ENCODE results near the gene FHAD1. TPM values are rescaled to one million over a fixed set of nuclear protein-coding genes. Genes with fewer than 3 reads are reported as not detected.

Gene FHAD1
- total and polyA plus RNA-seq, 2 experiments from 2014 or later = 0.13 to 0.68 TPM

- DNase-seq (ENCODE audit: low spot score) = no peak
- no peaks in the 10 kb centered on the region for H3K9me3 ChIP-seq (ENCODE audit: low read depth)
- H3K4me1 ChIP-seq (ENCODE audit: insufficient read depth) = no peaks in the 10 kb centered on the region
- no peak overlapping the region for H3K4me3 ChIP-seq
- no peak overlapping the region for H3K4me2 ChIP-seq
- 83% methylated on average over 13 of the region's 13 CpGs for WGBS (ENCODE audit: low lambda C conversion rate, missing lambda C conversion rate)
- no peaks in the 10 kb centered on the region for H3K36me3 ChIP-seq (replicated peaks; ENCODE audit: insufficient read depth, low read depth)
- no peaks in the 10 kb centered on the region for H3K27me3 ChIP-seq
- H4K20me1 ChIP-seq (ENCODE audit: insufficient read depth, poor library complexity, severe bottlenecking) = no peaks in the 10 kb centered on the region
- TF ChIP-seq, protein P1, sequence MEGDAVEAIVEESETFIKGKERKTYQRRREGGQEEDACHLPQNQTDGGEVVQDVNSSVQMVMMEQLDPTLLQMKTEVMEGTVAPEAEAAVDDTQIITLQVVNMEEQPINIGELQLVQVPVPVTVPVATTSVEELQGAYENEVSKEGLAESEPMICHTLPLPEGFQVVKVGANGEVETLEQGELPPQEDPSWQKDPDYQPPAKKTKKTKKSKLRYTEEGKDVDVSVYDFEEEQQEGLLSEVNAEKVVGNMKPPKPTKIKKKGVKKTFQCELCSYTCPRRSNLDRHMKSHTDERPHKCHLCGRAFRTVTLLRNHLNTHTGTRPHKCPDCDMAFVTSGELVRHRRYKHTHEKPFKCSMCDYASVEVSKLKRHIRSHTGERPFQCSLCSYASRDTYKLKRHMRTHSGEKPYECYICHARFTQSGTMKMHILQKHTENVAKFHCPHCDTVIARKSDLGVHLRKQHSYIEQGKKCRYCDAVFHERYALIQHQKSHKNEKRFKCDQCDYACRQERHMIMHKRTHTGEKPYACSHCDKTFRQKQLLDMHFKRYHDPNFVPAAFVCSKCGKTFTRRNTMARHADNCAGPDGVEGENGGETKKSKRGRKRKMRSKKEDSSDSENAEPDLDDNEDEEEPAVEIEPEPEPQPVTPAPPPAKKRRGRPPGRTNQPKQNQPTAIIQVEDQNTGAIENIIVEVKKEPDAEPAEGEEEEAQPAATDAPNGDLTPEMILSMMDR (IDR thresholded peaks at IDR 0.05; ENCODE audit: poor library complexity) = no peak
- TF ChIP-seq EZH2 (IDR thresholded peaks at IDR 0.05; ENCODE audit: borderline replicate concordance) (no peak), EZH2phosphoT487 (IDR thresholded peaks at IDR 0.05; ENCODE audit: low read depth, severe bottlenecking, unreplicated experiment) (no peak)
- no peak overlapping the region for H3K27ac ChIP-seq
- H2AFZ ChIP-seq = no peak overlapping the region
- H3K79me2 ChIP-seq = no peaks in the 10 kb centered on the region
- no peaks in the 10 kb centered on the region for H3K9me2 ChIP-seq (replicated peaks; ENCODE audit: insufficient read depth)
These were observed 12.0 kb downstream of the FHAD1 start for GRCh38 chr1:15258833-15259621.

GRCh38 chr1:15259622-15260007 lies 12.6 kb downstream of the FHAD1 start:
- H3K36me3 ChIP-seq (replicated peaks; ENCODE audit: insufficient read depth, low read depth) = no peaks in the 10 kb centered on the region
- TF ChIP-seq, protein P1 (IDR thresholded peaks at IDR 0.05; ENCODE audit: poor library complexity) = no peak
- no peak for TF ChIP-seq EZH2 (IDR thresholded peaks at IDR 0.05; ENCODE audit: borderline replicate concordance)
- TF ChIP-seq EZH2phosphoT487 (IDR thresholded peaks at IDR 0.05; ENCODE audit: low read depth, severe bottlenecking, unreplicated experiment) = no peak
- no peak for DNase-seq (ENCODE audit: low spot score)
- H3K9me3 ChIP-seq (ENCODE audit: low read depth) = no peaks in the 10 kb centered on the region
- H3K9me2 ChIP-seq (replicated peaks; ENCODE audit: insufficient read depth) = no peaks in the 10 kb centered on the region
- H3K79me2 ChIP-seq = no peaks in the 10 kb centered on the region
- H3K4me2 ChIP-seq = no peak overlapping the region
- H3K27me3 ChIP-seq = no peaks in the 10 kb centered on the region
- no peak overlapping the region for H3K4me3 ChIP-seq
- no peaks in the 10 kb centered on the region for H4K20me1 ChIP-seq (ENCODE audit: insufficient read depth, poor library complexity, severe bottlenecking)
- 93% methylated on average over 9 of the region's 9 CpGs for WGBS (ENCODE audit: low lambda C conversion rate, missing lambda C conversion rate)
- H3K27ac ChIP-seq = no peak overlapping the region
- H3K4me1 ChIP-seq (ENCODE audit: insufficient read depth) = no peaks in the 10 kb centered on the region
- H2AFZ ChIP-seq = no peak overlapping the region

- Histone ChIP-seq H3K36me3 (replicated peaks; ENCODE audit: insufficient read depth, low read depth) (no peaks in the 10 kb centered on the region), H3K4me1 (ENCODE audit: insufficient read depth) (no peaks in the 10 kb centered on the region), H3K79me2 (no peaks in the 10 kb centered on the region), H4K20me1 (ENCODE audit: insufficient read depth, poor library complexity, severe bottlenecking) (no peaks in the 10 kb centered on the region), H3K27me3 (no peaks in the 10 kb centered on the region), H2AFZ (no peak overlapping the region), H3K4me2 (no peak overlapping the region), H3K9me3 (ENCODE audit: low read depth) (no peaks in the 10 kb centered on the region), H3K4me3 (no peak overlapping the region), H3K27ac (no peak overlapping the region), H3K9me2 (replicated peaks; ENCODE audit: insufficient read depth) (no peaks in the 10 kb centered on the region)
- TF ChIP-seq EZH2 (IDR thresholded peaks at IDR 0.05; ENCODE audit: borderline replicate concordance) (no peak), EZH2phosphoT487 (IDR thresholded peaks at IDR 0.05; ENCODE audit: low read depth, severe bottlenecking, unreplicated experiment) (no peak)
- TF ChIP-seq, protein P1 (IDR thresholded peaks at IDR 0.05; ENCODE audit: poor library complexity) = no peak
- WGBS (ENCODE audit: low lambda C conversion rate, missing lambda C conversion rate) = 79% methylated on average over 12 of the region's 12 CpGs
- no peak for DNase-seq (ENCODE audit: low spot score)
These were observed 13.6 kb downstream of the FHAD1 start for GRCh38 chr1:15260418-15261154.

Measured in hepatocyte (in vitro differentiated cells).